IPS DF 6.9 (cell line): ENCODE data around the gene LYRM9.
"Not testable (repeated sequence)": the region's sequence is repeated elsewhere in the genome, so short reads cannot be mapped to it uniquely, and the experiment has no call there.

Source experiments
- DNase-seq: peaks from one replicate; pipeline ENCODE4 v3.0.0-alpha.2; 2013; ENCODE audit warnings: low read depth, low spot score
- H3K27ac ChIP-seq: one replicate; pipeline ENCODE4 v1.5.1; 2013; ENCODE audit warnings: low read length, control low read depth
- H3K27me3 ChIP-seq: 2 replicates; pipeline ENCODE4 v1.6.1; 2013; ENCODE audit warnings: mild to moderate bottlenecking, low read length; ENCODE audit not compliant: control insufficient read depth, insufficient read depth
- H3K36me3 ChIP-seq: 2 replicates; pipeline ENCODE4 v1.6.1; 2013; ENCODE audit warnings: low read length; ENCODE audit not compliant: control insufficient read depth, insufficient read depth
- H3K4me1 ChIP-seq: 2 replicates; pipeline ENCODE4 v1.6.1; 2013; ENCODE audit warnings: low read length; ENCODE audit not compliant: control insufficient read depth, insufficient read depth
- H3K4me3 ChIP-seq: 2 replicates; pipeline ENCODE4 v1.5.1; 2013; ENCODE audit warnings: mild to moderate bottlenecking, low read length
- H3K9me3 ChIP-seq: 2 replicates; pipeline ENCODE4 v1.6.1; 2013; ENCODE audit warnings: low read length, inconsistent platforms; ENCODE audit not compliant: control insufficient read depth, insufficient read depth
- WGBS: extraction: QIAGEN DNeasy Blood & Tissue Kit; methylation state at CpG from one replicate; pipeline ENCODE4 v1.1.7; 2013; ENCODE audit warnings: mixed read lengths, missing lambda C conversion rate; ENCODE audit not compliant: insufficient read length, insufficient coverage; 5-methylcytosine and 5-hydroxymethylcytosine counted together

The LYRM9 gene

GRCh38 chr17:27921599-27921998, 28.4 kb upstream of the LYRM9 start:
- H3K4me3 ChIP-seq, result no peak overlapping the region
- H3K27ac ChIP-seq, result no peak overlapping the region
- H3K9me3 ChIP-seq, result no peaks in the 10 kb centered on the region
- H3K4me1 ChIP-seq, result no peaks in the 10 kb centered on the region
- H3K36me3 ChIP-seq, result no peaks in the 10 kb centered on the region
- no CpG with 5 or more reads among the region's 3 CpGs for WGBS
- no peak for DNase-seq
- H3K27me3 ChIP-seq, result peaks cover 10% of the 10 kb centered on the region; the same call in 1 of the 2 replicates

- Histone ChIP-seq H3K27ac (no peak overlapping the region), H3K27me3 (peaks cover 14% of the 10 kb centered on the region; the same call in 1 of the 2 replicates), H3K4me1 (peaks cover under 1% of the 10 kb centered on the region; the same call in 1 of the 2 replicates), H3K9me3 (no peaks in the 10 kb centered on the region), H3K4me3 (no peak overlapping the region), H3K36me3 (no peaks in the 10 kb centered on the region)
- WGBS, result no CpG with 5 or more reads among the region's 5 CpGs
- no peak for DNase-seq
These were observed 27.9 kb upstream of the LYRM9 start for GRCh38 chr17:27921077-27921476.

DNA sequence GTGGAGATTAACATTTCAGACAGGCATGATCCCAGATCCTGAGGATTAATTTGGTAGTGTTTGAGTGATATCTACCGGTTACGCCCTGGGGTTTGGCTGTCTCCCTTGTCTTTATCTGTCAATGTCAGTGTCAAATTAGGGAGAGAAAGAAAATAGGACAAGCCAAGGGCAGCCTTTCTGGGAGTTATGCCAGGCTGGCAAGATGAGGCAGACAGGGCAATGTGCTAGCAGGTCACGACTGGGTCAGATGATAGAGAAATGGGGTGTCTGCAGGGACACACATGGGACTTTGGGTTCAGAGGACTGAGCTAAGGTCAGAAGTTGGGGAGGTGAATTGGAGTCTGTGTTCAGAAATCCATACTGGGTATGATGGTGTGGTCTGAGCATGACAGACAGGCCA, 27.4 kb upstream of the LYRM9 start:
- no peak overlapping the region for H3K4me3 ChIP-seq
- no peak for DNase-seq
- no CpG with 5 or more reads among the region's 3 CpGs for WGBS
- no peaks in the 10 kb centered on the region for H3K9me3 ChIP-seq
- H3K27me3 ChIP-seq, result peaks cover 16% of the 10 kb centered on the region; the same call in 1 of the 2 replicates
- peaks cover 2% of the 10 kb centered on the region; the same call in 1 of the 2 replicates for H3K4me1 ChIP-seq
- H3K27ac ChIP-seq, result no peak overlapping the region
- H3K36me3 ChIP-seq, result no peaks in the 10 kb centered on the region

DNA sequence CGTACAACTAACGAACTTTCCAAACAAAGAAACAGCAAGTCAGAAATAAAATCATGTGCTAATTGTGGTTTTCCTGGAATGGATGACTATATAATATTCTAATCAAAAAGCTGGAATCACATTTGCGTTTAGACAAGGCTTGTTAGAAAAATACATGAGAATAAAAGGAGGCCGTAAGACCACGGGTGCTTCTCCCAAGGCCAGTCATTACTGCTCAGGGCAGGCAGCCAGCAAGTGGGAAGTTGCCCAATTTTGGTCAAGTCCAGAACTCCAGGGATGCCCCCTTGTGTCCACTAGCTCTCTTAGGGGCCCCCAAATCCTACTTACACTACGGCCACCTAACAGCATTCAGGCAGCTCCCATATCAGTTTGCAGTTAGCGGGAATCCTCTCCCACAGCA, 25.9 kb upstream of the LYRM9 start:
- Histone ChIP-seq H3K4me1 (peaks cover 2% of the 10 kb centered on the region; the same call in 1 of the 2 replicates), H3K4me3 (no peak overlapping the region), H3K36me3 (no peaks in the 10 kb centered on the region), H3K9me3 (no peaks in the 10 kb centered on the region), H3K27ac (no peak overlapping the region), H3K27me3 (peaks cover 23% of the 10 kb centered on the region)
- DNase-seq, result no peak
- WGBS, result no CpG with 5 or more reads among the region's 7 CpGs

GRCh38 chr17:27918498-27918897, 25.3 kb upstream of the LYRM9 start:
- Histone ChIP-seq H3K27ac (no peak overlapping the region), H3K36me3 (no peaks in the 10 kb centered on the region), H3K4me1 (peaks cover 2% of the 10 kb centered on the region; the same call in 1 of the 2 replicates), H3K9me3 (no peaks in the 10 kb centered on the region), H3K27me3 (peaks cover 23% of the 10 kb centered on the region), H3K4me3 (no peak overlapping the region)
- no peak for DNase-seq
- no CpG with 5 or more reads among the region's 1 CpG for WGBS

DNA sequence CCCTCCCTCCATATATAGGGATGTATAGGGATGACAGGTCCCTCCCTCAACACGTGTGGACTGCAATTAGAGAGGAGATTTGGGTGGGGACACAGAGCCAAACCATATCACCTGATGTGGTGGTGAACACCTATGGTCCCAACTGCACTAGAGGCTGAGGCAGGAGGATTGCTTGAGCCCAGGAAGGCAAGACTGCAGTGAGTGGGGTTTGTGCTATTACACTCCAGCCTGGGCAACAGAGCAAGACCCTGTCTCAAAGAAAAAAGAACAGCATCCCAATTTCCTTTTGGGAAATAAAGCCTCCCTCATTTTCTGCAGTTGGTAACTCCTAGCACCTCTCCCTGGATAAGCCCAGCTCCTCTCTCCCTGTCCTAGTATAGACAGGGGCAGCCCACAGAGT, 23.8 kb upstream of the LYRM9 start:
- Histone ChIP-seq H3K4me1 (peaks cover 2% of the 10 kb centered on the region; the same call in 1 of the 2 replicates), H3K27ac (no peak overlapping the region), H3K36me3 (no peaks in the 10 kb centered on the region), H3K27me3 (peaks cover 25% of the 10 kb centered on the region), H3K9me3 (no peaks in the 10 kb centered on the region), H3K4me3 (no peak overlapping the region)
- no CpG with 5 or more reads among the region's 1 CpG for WGBS
- DNase-seq, result no peak

GRCh38 chr17:27915709-27916108, 22.5 kb upstream of the LYRM9 start:
- peak; percentile 39 for DNase-seq
- H3K27ac ChIP-seq, result no peak overlapping the region
- peaks cover 2% of the 10 kb centered on the region; the same call in 1 of the 2 replicates for H3K4me1 ChIP-seq
- no peaks in the 10 kb centered on the region for H3K36me3 ChIP-seq
- H3K4me3 ChIP-seq, result no peak overlapping the region
- no peaks in the 10 kb centered on the region for H3K9me3 ChIP-seq
- WGBS, result no CpG with 5 or more reads among the region's 7 CpGs
- H3K27me3 ChIP-seq, result peaks cover 28% of the 10 kb centered on the region

DNA sequence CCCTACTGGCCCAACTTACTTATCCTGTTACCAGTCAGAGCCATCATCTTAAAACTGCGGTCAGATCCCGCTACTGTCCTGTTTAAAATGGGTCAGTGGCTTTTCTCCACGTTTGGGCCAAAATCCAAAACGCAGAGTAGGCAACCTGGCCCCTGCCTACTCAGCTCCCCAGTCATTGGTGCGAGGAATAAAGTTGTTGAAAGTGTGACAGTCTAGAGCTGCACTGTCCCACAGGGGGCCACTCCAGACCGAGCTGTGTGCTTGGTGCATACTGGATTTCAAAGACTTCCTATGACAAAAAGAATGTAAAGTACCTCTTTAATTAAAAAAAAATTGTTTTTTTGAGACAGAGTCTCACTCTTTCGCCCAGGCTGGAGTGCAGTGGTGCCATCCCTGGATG, 21.2 kb upstream of the LYRM9 start:
- Histone ChIP-seq H3K4me3 (no peak overlapping the region), H3K36me3 (no peaks in the 10 kb centered on the region), H3K9me3 (no peaks in the 10 kb centered on the region), H3K27ac (no peak overlapping the region), H3K27me3 (peaks cover 28% of the 10 kb centered on the region), H3K4me1 (peaks cover 2% of the 10 kb centered on the region; the same call in 1 of the 2 replicates)
- WGBS, result no CpG with 5 or more reads among the region's 7 CpGs
- DNase-seq, result no peak

GRCh38 chr17:27912964-27913363, 19.8 kb upstream of the LYRM9 start:
- H3K4me1 ChIP-seq, result peaks cover 2% of the 10 kb centered on the region; the same call in 1 of the 2 replicates
- H3K27ac ChIP-seq, result no peak overlapping the region
- no peaks in the 10 kb centered on the region for H3K36me3 ChIP-seq
- H3K9me3 ChIP-seq, result no peaks in the 10 kb centered on the region
- H3K27me3 ChIP-seq, result peaks cover 28% of the 10 kb centered on the region
- WGBS, result no CpG with 5 or more reads among the region's 2 CpGs
- H3K4me3 ChIP-seq, result no peak overlapping the region
- no peak for DNase-seq

GRCh38 chr17:27912299-27912698, 19.1 kb upstream of the LYRM9 start:
- not testable (repeated sequence) for H3K9me3 ChIP-seq, DNase-seq, H3K27ac ChIP-seq, H3K4me1 ChIP-seq, H3K36me3 ChIP-seq, H3K4me3 ChIP-seq
- WGBS, result no CpG with 5 or more reads among the region's 3 CpGs
- peaks cover 24% of the 10 kb centered on the region for H3K27me3 ChIP-seq

DNA sequence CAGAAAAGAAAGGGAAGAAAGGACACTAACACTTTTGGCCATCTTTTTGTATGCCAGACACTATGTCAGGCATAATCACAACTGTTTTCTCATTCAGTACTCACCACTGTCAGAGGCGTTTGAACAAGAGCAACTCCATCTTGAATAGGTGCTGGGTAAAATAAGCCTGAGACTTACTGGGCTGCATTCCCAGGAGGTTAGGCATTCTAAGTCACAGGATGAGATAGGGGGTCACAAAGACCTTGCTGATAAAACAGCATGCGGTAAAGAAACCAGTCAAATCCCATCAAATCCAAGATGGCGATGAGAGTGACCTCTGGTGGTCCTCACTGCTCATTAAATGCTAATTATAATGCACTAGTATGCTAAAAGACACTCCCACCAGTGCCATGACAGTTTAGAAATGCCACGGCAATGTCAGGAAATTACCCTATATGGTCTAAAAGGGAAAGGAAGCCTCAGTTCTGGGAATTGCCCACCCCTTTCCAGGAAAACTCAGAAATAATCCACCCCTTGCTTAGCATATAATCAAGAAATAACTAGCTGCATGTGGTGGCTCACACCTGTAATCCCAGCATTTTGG, 14.9 kb upstream of the LYRM9 start:
- WGBS, result no CpG with 5 or more reads among the region's 4 CpGs
- no peak overlapping the region for H3K27ac ChIP-seq
- H3K9me3 ChIP-seq, result no peaks in the 10 kb centered on the region
- H3K36me3 ChIP-seq, result no peaks in the 10 kb centered on the region
- H3K4me3 ChIP-seq, result no peak overlapping the region
- peaks cover 3% of the 10 kb centered on the region; the same call in 1 of the 2 replicates for H3K27me3 ChIP-seq
- no peaks in the 10 kb centered on the region; the same call in 1 of the 2 replicates for H3K4me1 ChIP-seq
- DNase-seq, result no peak
